Measurements from ENCODE around the gene SLC24A3.

The SLC24A3 gene

GRCh38 chr20:19761841-19762240, 549.4 kb downstream of the SLC24A3 start:
- H3K4me3 ChIP-seq (ENCODE audit: low read depth, low read length): no peak overlapping the region
- TF ChIP-seq, protein P1, sequence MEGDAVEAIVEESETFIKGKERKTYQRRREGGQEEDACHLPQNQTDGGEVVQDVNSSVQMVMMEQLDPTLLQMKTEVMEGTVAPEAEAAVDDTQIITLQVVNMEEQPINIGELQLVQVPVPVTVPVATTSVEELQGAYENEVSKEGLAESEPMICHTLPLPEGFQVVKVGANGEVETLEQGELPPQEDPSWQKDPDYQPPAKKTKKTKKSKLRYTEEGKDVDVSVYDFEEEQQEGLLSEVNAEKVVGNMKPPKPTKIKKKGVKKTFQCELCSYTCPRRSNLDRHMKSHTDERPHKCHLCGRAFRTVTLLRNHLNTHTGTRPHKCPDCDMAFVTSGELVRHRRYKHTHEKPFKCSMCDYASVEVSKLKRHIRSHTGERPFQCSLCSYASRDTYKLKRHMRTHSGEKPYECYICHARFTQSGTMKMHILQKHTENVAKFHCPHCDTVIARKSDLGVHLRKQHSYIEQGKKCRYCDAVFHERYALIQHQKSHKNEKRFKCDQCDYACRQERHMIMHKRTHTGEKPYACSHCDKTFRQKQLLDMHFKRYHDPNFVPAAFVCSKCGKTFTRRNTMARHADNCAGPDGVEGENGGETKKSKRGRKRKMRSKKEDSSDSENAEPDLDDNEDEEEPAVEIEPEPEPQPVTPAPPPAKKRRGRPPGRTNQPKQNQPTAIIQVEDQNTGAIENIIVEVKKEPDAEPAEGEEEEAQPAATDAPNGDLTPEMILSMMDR (IDR thresholded peaks at IDR 0.05; ENCODE audit: borderline replicate concordance, insufficient read depth, low read depth, low read length): no peak

DNA sequence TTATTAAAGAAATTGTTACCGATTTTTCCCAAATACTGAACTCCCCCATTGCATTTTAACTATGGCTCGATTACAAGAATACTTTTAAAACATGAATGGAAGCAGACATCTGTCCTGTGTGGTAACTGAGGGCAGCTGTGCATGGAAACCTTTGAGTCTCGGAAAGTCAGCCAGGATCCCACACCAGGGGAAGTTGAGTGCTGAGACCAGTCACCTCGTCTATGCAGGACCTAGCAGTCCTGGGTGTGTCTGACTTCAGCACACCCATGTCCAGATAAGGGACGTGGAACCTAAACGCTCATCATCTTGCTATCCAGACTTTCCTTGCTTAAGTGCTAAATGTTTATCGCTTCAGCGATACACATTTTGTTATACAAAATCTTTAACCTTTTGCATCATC, 551.8 kb downstream of the SLC24A3 start:
- TF ChIP-seq, protein P1 (IDR thresholded peaks at IDR 0.05; ENCODE audit: borderline replicate concordance, insufficient read depth, low read depth, low read length): no peak
- no peak overlapping the region for H3K4me3 ChIP-seq (ENCODE audit: low read depth, low read length)

DNA sequence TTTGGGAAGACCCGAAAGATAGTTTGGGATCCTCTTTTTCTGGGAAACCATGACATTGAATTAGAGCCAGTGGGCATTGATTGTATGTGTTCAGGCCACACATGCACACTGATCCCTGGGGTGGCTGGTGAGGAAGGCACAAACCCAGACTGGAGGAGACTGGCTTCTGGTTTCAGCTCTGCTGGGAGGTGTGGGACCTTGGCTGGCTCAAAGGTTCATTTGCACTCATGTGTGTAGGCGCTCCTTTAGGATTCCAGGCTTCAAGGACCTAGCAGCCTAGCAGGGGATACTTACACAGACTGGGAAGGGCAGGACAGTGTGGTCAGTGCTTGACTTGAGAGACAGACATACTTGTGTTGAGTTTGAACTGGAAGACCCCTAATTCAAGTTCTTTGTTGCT, 552.8 kb downstream of the SLC24A3 start:
- H3K4me3 ChIP-seq (ENCODE audit: low read depth, low read length): no peak overlapping the region
- TF ChIP-seq, protein P1 (IDR thresholded peaks at IDR 0.05; ENCODE audit: borderline replicate concordance, insufficient read depth, low read depth, low read length): no peak

GRCh38 chr20:19765913-19766312, 553.5 kb downstream of the SLC24A3 start:
- TF ChIP-seq, protein P1 (IDR thresholded peaks at IDR 0.05; ENCODE audit: borderline replicate concordance, insufficient read depth, low read depth, low read length): no peak
- no peak overlapping the region for H3K4me3 ChIP-seq (ENCODE audit: low read depth, low read length)

DNA sequence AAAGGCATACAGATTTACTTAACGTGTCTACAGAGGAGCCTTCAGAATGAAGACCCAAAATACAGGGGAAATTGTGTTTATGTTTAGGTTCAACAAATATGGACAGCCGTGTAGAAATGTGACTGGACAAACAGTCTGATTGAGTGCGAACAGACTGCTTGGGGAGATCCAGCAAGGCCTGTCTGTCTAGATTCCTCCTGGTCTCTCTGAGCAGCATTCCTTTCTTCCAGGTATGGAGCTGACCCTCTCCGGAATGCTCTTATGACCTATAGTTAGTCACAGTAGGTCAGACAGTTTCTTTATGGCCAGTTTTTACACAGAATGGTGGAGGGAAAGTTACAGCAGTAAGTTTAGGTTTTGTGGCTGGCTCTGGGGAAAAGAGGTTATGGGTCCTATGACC, 554.6 kb downstream of the SLC24A3 start:
- H3K4me3 ChIP-seq (ENCODE audit: low read depth, low read length): no peak overlapping the region
- TF ChIP-seq, protein P1 (IDR thresholded peaks at IDR 0.05; ENCODE audit: borderline replicate concordance, insufficient read depth, low read depth, low read length): no peak

GRCh38 chr20:19768325-19768842, 555.9 kb downstream of the SLC24A3 start:
- no peak overlapping the region for H3K4me3 ChIP-seq (ENCODE audit: low read depth, low read length)
- TF ChIP-seq, protein P1 (IDR thresholded peaks at IDR 0.05; ENCODE audit: borderline replicate concordance, insufficient read depth, low read depth, low read length): no peak

DNA sequence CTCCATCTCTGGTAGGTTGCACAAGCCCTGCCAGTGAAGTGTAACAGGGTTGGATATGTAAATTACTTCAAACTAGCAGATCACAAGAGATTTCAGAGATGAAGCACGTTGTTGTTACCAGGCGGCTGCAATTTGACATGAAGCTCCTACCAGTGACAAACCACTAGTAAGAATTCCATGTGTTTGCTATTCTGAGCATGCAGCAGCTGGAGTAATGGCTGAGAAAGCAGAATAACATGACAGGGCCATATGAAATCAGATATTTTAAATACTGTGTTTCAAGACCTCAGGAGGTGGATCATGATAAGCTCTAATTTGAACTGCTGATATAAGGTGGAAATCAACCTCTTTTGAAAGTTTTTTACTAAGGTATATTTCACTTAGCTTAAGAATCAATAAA, 557.1 kb downstream of the SLC24A3 start:
- TF ChIP-seq, protein P1 (IDR thresholded peaks at IDR 0.05; ENCODE audit: borderline replicate concordance, insufficient read depth, low read depth, low read length): no peak

More for the DNA sequence above, 557.1 kb downstream of the SLC24A3 start:
- no peak overlapping the region for H3K4me3 ChIP-seq (ENCODE audit: low read depth, low read length)
